Lower leg skin (tissue), 4 donors: ENCODE measurements around the gene AKAP3. TPM values are rescaled to one million over a fixed set of nuclear protein-coding genes. Genes with fewer than 3 reads are reported as not detected.

Source experiments
- DNase-seq, 2 donors: peaks; one replicate each; pipeline ENCODE4 v3.0.0-alpha.2; 2019; ENCODE audit warnings: low spot score in 2 of 2
- H3K4me3 ChIP-seq: fragments of 200-600 bp; sonication (generic); 2 replicates; pipeline ENCODE4 v1.5.1; 2017; ENCODE audit warnings: mild to moderate bottlenecking, low read depth; ENCODE audit not compliant: poor library complexity, severe bottlenecking
- POLR2A ChIP-seq, 2 donors: fragments of 450-650 bp; IDR thresholded peaks; one replicate each; pipeline ENCODE4 v1.6.1; 2016 to 2017; ENCODE audit warnings: antibody characterized with exemption in 2 of 2, mild to moderate bottlenecking in 1 of 2, moderate library complexity in 1 of 2
- WGBS, 2 donors: methylation state at CpG; one replicate each; pipeline ENCODE4 v1.1.5; 2018; 5-methylcytosine and 5-hydroxymethylcytosine counted together
- intact Hi-C: fragments of 100-400 bp; cut with DNase I; formaldehyde crosslinking; loops from one replicate; pipeline ENCODE4 v1.15.0; 2023; ENCODE audit warnings: low total_unique reads
- total RNA-seq, 4 donors: library from RNA; depleted of rRNA; stranded (reverse); fragments of >200 nt; gene quantifications; one replicate each; pipeline ENCODE4 v1.1.0, GENCODE V29; 2016
- TF ChIP-seq, protein P1 (sequence below), 3 donors: fragments of 450-650 bp; IDR thresholded peaks; one replicate each; pipeline ENCODE4 v1.5.1; 2016; ENCODE audit warnings: antibody characterized with exemption in 3 of 3, mild to moderate bottlenecking in 3 of 3, moderate library complexity in 2 of 3

The AKAP3 gene
- total RNA-seq, 4 donors from 2014 or later, result 0.61 to 1.4 (median 1.0) TPM

DNA sequence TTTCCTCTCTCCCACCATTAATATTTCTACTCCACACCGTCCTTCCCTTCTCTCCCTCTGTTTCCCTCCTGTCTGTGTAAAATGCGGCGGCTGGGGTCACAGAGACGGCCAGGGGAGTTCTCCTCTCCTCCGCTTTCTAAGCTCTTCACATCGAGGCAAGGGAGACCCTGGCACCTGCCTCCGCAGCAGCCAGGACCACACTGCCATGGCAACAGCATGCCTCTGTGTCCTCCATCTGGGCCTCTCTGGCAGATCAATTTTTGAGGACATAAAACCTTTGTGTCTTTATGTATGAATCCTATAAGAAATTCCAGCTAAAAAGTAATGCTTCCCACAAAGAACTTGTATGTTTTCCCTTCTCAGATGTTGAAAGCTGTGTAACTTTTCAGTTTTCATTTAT is 45.4 kb downstream of the AKAP3 start:
- intact Hi-C loops, result no loop called here
- WGBS, 2 donors, result 67 to 72% methylated on average over 7 of the region's 7 CpGs
- H3K4me3 ChIP-seq, result no peak overlapping the region
- no peak for DNase-seq
- TF ChIP-seq, protein P1, sequence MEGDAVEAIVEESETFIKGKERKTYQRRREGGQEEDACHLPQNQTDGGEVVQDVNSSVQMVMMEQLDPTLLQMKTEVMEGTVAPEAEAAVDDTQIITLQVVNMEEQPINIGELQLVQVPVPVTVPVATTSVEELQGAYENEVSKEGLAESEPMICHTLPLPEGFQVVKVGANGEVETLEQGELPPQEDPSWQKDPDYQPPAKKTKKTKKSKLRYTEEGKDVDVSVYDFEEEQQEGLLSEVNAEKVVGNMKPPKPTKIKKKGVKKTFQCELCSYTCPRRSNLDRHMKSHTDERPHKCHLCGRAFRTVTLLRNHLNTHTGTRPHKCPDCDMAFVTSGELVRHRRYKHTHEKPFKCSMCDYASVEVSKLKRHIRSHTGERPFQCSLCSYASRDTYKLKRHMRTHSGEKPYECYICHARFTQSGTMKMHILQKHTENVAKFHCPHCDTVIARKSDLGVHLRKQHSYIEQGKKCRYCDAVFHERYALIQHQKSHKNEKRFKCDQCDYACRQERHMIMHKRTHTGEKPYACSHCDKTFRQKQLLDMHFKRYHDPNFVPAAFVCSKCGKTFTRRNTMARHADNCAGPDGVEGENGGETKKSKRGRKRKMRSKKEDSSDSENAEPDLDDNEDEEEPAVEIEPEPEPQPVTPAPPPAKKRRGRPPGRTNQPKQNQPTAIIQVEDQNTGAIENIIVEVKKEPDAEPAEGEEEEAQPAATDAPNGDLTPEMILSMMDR (IDR thresholded peaks at IDR 0.05), result no peak
- no peak for TF ChIP-seq POLR2A (IDR thresholded peaks at IDR 0.05)

DNA sequence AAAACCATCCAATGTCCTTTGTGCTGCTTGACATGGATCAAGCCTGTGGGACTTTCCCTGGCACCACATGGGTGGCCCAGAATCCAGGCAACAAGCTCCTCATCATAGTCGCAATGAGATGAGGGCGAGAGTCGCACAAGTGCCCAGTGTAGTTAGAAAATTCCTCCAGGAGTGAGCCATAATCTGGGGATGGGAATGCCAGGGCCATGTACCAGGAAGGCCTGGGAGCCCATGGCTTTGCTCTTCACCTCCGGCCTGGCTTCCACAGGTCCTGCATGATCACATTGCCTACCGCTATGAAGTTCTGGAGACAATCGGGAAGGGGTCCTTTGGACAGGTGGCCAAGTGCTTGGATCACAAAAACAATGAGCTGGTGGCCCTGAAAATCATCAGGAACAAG is 53.0 kb downstream of the AKAP3 start:
- no peak for DNase-seq
- WGBS, 2 donors, result 95 to 97% methylated on average over 6 of the region's 6 CpGs
- TF ChIP-seq, protein P1 (IDR thresholded peaks at IDR 0.05), result no peak
- no peak for TF ChIP-seq POLR2A (IDR thresholded peaks at IDR 0.05)
- intact Hi-C loops, result no loop called here
- no peak overlapping the region for H3K4me3 ChIP-seq

DNA sequence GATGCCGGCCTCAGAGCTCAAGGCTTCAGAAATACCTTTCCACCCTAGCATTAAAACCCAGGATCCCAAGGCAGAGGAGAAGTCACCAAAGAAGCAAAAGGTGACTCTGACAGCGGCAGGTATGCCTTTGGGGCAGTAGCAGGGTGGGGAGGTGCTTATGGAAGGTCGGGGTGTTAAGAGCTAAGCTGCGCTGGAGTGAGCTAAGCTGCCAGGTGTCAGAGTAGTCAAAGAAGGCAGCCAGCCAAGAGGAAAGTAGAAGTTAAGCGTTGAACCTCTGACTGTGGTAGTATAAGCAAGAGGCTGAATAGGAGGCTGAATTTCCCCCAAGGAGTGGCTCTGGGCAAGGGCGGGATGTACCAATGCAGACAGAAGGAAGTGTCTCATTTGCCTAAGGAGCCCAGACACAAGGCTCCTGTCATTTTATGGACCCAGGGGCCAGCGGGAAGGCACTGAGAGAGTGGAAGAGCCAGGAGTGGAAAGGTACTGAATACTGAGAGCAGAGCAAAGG is 57.6 kb downstream of the AKAP3 start:
- intact Hi-C loops, result no loop called here

GRCh38 chr12:4589941-4590340 is 58.9 kb downstream of the AKAP3 start:
- TF ChIP-seq POLR2A (IDR thresholded peaks at IDR 0.05), result no peak
- TF ChIP-seq, protein P1 (IDR thresholded peaks at IDR 0.05), result no peak
- 80 to 89% methylated on average over 2 of the region's 2 CpGs for WGBS, 2 donors
- no peak for DNase-seq
- intact Hi-C loops, result no loop called here
- no peak overlapping the region for H3K4me3 ChIP-seq

More for the DNA sequence above, 57.6 kb downstream of the AKAP3 start:
- no peak for TF ChIP-seq POLR2A (IDR thresholded peaks at IDR 0.05)
- TF ChIP-seq, protein P1 (IDR thresholded peaks at IDR 0.05), result no peak
- WGBS, 2 donors, result 45 to 56% methylated on average over 7 of the region's 7 CpGs
- no peak overlapping the region for H3K4me3 ChIP-seq
- no peak for DNase-seq

DNA sequence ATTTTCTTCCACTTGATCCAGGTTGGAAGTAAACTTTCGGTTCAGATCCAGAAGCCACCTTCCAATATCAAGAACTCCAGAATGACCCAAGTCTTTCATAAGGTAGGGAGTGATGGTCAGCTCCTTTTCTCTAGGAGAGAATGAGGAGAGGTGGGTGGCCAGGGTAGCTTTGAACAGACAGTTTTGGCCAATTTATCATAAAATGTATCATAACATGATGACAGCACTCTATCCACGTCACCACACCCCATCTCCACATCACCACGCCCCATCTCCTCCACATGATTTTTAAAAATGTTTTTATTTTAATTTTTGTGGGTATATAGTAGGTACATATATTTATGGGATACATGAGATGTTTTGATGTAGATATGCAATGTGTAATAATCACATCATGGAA is 59.9 kb downstream of the AKAP3 start:
- TF ChIP-seq POLR2A (IDR thresholded peaks at IDR 0.05), result no peak
- TF ChIP-seq, protein P1 (IDR thresholded peaks at IDR 0.05), result no peak
- no peak for DNase-seq
- 83 to 95% methylated on average over 3 of the region's 3 CpGs for WGBS, 2 donors
- intact Hi-C loops, result no loop called here
- no peak overlapping the region for H3K4me3 ChIP-seq

GRCh38 chr12:4587108-4587507 is 61.7 kb downstream of the AKAP3 start:
- H3K4me3 ChIP-seq, result no peak overlapping the region
- TF ChIP-seq, protein P1 (IDR thresholded peaks at IDR 0.05), result no peak
- TF ChIP-seq POLR2A (IDR thresholded peaks at IDR 0.05), result no peak
- intact Hi-C loops, result no loop called here
- DNase-seq, result no peak
- 57 to 68% methylated on average over 9 of the region's 9 CpGs for WGBS, 2 donors
